Left ventricle myocardium inferior (tissue), 1 donor: ENCODE results near the gene MAGEA8. TPM values are rescaled to one million over a fixed set of nuclear protein-coding genes. Genes with fewer than 3 reads are reported as not detected.
"Not testable (repeated sequence)": the region's sequence is repeated elsewhere in the genome, so short reads cannot be mapped to it uniquely, and the experiment has no call there.

Source experiments
- DNase-seq: peaks from one replicate; pipeline ENCODE4 v3.0.0-alpha.2; 2020
- H3K27ac ChIP-seq: fragments of 200-600 bp; replicated peaks from 2 replicates; pipeline ENCODE4 v1.8.0; 2021
- H3K27me3 ChIP-seq: fragments of 200-600 bp; 2 replicates; pipeline ENCODE4 v1.8.0; 2021; ENCODE audit warnings: low read depth
- H3K36me3 ChIP-seq: fragments of 200-600 bp; 2 replicates; pipeline ENCODE4 v1.8.0; 2021
- H3K4me1 ChIP-seq: fragments of 200-600 bp; 2 replicates; pipeline ENCODE4 v1.8.0; 2021
- H3K4me3 ChIP-seq: fragments of 200-600 bp; 2 replicates; pipeline ENCODE4 v1.8.0; 2021; ENCODE audit warnings: mild to moderate bottlenecking, moderate library complexity
- H3K9me3 ChIP-seq: fragments of 200-600 bp; replicated peaks from 2 replicates; pipeline ENCODE4 v1.8.0; 2021
- intact Hi-C: fragments of 100-400 bp; cut with micrococcal nuclease; formaldehyde crosslinking; loops from one replicate; pipeline ENCODE4 v1.11.0; 2022
- total RNA-seq: library from RNA; stranded (reverse); fragmentation: NEBNext Ultra II Directional; extraction: Animal tissue kit (Norgen Biotek cat#: 25700); gene quantifications from one replicate; pipeline ENCODE4 v1.2.1, GENCODE V29; 2021
- TF ChIP-seq, protein P1 (sequence below): fragments of 200-600 bp; IDR thresholded peaks from 2 replicates; pipeline ENCODE4 v1.8.0; 2021; ENCODE audit warnings: antibody characterized with exemption, mild to moderate bottlenecking, borderline replicate concordance
- donor health status: DM: no; HTN: yes; CAD: no; lungs with severe emphysema.

The MAGEA8 gene
- total RNA-seq, 1 donor from 2014 or later = not detected

DNA sequence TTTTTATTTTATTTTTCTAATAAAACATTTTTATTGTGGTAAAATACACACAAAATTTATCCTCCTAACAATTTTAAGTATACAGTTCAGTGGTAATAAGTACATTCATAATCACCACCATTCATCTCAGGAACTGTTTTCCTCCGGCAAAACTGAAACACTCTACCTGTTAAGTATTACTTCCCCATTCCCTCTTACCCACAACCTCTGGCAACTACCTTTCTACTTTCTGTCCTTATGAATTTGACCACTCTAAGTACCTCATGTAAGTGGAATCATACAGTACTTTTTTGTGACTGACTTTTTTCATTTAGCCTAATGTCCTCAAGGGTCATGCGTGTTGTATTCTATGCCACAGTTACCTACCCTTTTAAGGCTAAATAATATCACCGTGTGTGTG lies 27.3 kb downstream of the MAGEA8 start:
- DNase-seq = no peak
- TF ChIP-seq, protein P1, sequence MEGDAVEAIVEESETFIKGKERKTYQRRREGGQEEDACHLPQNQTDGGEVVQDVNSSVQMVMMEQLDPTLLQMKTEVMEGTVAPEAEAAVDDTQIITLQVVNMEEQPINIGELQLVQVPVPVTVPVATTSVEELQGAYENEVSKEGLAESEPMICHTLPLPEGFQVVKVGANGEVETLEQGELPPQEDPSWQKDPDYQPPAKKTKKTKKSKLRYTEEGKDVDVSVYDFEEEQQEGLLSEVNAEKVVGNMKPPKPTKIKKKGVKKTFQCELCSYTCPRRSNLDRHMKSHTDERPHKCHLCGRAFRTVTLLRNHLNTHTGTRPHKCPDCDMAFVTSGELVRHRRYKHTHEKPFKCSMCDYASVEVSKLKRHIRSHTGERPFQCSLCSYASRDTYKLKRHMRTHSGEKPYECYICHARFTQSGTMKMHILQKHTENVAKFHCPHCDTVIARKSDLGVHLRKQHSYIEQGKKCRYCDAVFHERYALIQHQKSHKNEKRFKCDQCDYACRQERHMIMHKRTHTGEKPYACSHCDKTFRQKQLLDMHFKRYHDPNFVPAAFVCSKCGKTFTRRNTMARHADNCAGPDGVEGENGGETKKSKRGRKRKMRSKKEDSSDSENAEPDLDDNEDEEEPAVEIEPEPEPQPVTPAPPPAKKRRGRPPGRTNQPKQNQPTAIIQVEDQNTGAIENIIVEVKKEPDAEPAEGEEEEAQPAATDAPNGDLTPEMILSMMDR = no peak
- Histone ChIP-seq H3K4me1 (no peaks in the 10 kb centered on the region), H3K27ac (no peak overlapping the region), H3K9me3 (peaks cover 7% of the 10 kb centered on the region), H3K36me3 (no peaks in the 10 kb centered on the region), H3K4me3 (no peak overlapping the region), H3K27me3 (no peaks in the 10 kb centered on the region)
- intact Hi-C loops = no loop called here

DNA sequence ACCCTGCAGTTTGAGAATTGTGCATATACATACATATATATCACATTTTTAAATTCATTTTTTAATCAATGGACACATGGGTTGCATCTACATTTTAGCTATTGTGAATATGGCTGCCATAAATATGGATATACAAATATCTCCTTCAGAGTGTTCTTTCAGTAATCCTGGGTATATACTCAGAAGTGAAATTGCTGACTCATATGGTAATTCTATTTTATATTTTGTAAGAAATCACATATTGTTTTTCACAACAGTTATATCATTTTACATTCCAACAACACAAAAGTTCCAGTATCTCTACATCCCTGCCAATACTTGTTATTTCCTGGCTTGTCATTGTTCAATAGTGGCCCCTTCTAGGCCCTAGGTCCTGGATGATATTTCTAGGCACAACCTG lies 27.7 kb downstream of the MAGEA8 start:
- no peak for DNase-seq
- H3K27me3 ChIP-seq = no peaks in the 10 kb centered on the region
- intact Hi-C loops = no loop called here
- H3K4me1 ChIP-seq = no peaks in the 10 kb centered on the region
- TF ChIP-seq, protein P1 = no peak
- H3K27ac ChIP-seq = no peak overlapping the region
- no peaks in the 10 kb centered on the region for H3K36me3 ChIP-seq
- no peak overlapping the region for H3K4me3 ChIP-seq
- H3K9me3 ChIP-seq = peaks cover 7% of the 10 kb centered on the region

DNA sequence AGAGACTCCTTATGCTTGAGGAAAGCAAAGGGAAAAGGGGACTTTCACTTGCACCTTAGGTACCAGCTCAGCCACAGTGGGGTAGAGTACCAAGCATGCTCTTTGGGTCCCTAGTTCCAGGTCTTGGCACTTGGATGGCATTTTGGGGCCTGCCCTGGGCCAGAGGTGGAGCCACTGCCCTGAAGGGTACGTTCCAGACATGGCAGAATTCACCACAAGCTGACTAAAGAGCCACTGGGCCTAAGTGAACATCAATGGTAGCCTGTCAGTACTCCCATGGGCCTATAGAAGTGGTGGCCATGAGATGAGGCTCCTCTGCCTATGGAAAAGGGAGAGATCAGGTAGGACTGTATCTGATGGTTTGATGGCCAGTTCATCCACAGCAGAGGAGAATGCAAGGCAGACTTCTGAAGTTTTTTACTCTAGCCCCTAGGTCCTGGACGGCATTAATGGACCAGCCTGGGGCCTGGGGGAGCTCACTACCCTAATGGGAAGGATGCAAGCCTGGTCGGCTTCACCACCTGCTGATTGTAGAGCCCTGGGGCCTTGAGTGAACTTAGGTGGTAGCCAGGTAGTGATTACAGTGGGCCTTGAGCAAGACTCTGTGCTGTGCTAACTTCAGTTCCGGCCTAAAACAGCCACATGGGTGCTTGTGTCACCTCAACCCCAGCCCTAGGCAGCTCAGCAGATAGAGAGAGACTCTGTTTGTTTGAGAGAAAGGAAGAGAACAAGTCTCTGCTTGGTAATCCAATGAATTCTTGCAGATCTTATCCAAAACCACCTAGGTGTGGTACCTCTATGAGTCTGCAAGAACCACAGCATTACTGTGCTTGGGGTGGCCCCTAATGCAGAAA lies 28.6 kb downstream of the MAGEA8 start:
- Histone ChIP-seq H3K9me3 (peaks cover 7% of the 10 kb centered on the region), H3K4me3 (no peak overlapping the region), H3K27me3 (no peaks in the 10 kb centered on the region), H3K4me1 (no peaks in the 10 kb centered on the region), H3K27ac (no peak overlapping the region), H3K36me3 (no peaks in the 10 kb centered on the region)
- DNase-seq = no peak
- intact Hi-C loops = no loop called here
- TF ChIP-seq, protein P1 = no peak

DNA sequence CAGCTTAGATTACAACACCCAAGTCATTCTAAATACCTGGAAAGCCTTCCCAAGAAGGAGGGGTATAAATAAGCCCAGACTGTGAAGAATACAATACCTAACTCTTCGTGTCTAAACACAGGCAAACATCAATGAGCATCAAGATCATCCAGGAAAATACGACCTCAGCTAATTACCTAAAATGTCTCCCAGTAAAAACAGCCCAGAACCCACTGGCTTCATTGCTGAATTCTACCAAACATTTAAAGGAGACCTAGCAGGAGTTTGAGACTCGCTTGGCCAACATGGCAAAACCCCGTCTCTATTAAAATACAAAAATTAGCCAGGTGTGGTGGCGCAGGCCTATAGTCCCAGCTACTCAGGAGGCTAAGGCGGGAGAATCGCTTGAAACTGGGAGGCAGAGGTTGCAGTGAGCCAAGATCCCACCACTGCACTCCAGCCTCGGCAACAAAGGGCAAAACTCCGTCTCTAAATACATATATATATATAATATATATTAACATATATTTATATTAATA lies 29.3 kb downstream of the MAGEA8 start:
- no peak overlapping the region for H3K4me3 ChIP-seq
- H3K9me3 ChIP-seq = peaks cover 7% of the 10 kb centered on the region
- intact Hi-C loops = no loop called here
- H3K36me3 ChIP-seq = no peaks in the 10 kb centered on the region
- H3K27me3 ChIP-seq = no peaks in the 10 kb centered on the region
- no peaks in the 10 kb centered on the region for H3K4me1 ChIP-seq
- TF ChIP-seq, protein P1 = no peak
- no peak for DNase-seq
- H3K27ac ChIP-seq = no peak overlapping the region

DNA sequence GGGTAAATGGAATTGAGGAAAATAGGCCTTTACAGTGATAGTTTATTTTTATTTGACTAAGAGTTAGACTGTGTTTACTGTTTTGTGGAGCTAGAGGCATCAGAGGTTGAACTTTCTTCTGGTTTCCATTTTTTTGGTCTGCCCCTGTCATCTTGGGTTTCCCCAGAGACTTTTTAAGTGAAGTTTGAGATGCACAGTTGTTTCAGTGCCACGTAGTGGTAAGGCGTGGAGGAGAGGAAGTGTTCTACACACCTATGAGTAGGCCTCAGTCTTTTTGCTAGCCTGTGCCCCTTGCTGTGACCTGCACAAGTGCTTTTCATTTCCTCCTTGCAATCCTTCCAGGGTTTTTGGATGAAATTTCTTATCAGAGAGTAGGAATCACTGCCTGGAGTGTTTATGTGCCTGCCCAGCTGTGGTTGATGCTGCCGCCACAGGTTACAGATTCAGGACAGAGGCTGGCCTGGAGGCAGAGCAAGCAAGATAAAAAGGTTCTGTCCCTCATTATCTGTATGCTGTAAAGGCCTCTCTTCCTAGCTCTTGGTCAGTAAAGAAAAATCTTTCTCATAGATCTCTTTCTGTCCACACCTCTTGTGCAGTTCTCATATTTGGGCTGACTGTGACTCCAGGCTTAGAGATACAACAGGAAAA lies 35.9 kb downstream of the MAGEA8 start:
- Histone ChIP-seq H3K36me3 (no peaks in the 10 kb centered on the region), H3K27me3 (no peaks in the 10 kb centered on the region), H3K4me1 (no peaks in the 10 kb centered on the region), H3K27ac (no peak overlapping the region), H3K9me3 (peaks cover 7% of the 10 kb centered on the region), H3K4me3 (no peak overlapping the region)
- TF ChIP-seq, protein P1 = no peak
- intact Hi-C loops = no loop called here
- DNase-seq = no peak

- H3K27ac ChIP-seq, DNase-seq, H3K9me3 ChIP-seq, intact Hi-C loops, H3K4me3 ChIP-seq, H3K27me3 ChIP-seq, H3K36me3 ChIP-seq, H3K4me1 ChIP-seq: not testable (repeated sequence)
These were observed 42.9 kb downstream of the MAGEA8 start for GRCh38 chrX:149923836-149924235.

DNA sequence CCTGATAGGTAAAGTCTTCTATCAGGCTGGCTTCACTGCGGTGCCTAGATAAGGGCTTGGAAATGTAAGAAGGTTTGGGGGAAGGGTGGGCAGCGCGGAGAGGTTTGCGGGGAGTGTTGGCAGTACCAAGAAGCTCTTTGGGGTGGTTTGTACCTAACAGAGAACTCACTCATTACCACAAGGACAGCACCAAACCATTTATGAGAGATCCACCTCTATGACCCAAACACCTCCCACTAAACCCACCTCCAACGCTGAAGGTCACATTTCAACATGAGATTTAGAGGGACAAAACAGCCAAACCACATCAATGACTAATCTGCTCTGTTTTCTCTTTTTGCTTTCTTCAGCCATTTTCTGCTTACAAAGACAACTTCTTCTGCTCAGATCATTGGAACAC lies 43.5 kb downstream of the MAGEA8 start:
- intact Hi-C loops, DNase-seq, H3K4me3 ChIP-seq, H3K27ac ChIP-seq, H3K9me3 ChIP-seq, H3K27me3 ChIP-seq, H3K36me3 ChIP-seq, H3K4me1 ChIP-seq: not testable (repeated sequence)

DNA sequence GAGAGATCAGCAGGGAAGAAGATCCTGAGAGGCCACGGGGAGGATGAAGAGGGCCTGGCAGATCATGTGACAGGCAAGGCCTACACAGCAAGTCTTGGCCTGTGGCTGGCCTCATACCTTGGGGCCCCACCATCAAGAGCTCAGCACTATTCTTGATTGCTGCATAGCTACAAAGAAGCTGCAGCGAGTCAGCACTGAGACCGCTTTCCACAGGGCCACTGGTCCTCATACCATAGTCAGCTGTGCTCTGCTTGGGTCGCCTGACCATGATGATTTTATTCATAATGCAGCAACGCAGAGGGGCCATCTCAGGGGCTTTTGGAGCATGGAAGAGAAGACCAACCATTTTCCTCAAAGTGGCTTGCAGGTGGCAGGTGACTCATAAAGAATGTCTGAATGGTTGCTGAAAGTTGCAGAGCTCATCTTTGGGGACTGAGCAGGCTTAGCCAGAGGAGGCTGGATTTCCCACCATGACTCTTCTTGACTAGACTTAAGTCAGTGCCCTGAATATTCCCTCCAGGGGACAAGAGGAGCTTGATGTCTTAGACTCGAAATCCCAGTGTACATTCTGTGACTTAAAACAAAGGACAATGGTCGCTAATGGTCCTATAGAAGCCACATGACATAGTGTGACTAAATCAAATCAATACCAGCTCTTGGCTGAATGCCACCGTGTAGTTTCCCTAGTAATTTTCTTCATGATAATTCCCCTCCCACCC lies 46.4 kb downstream of the MAGEA8 start:
- H3K4me1 ChIP-seq, H3K27me3 ChIP-seq, intact Hi-C loops, H3K4me3 ChIP-seq, H3K36me3 ChIP-seq, H3K9me3 ChIP-seq, DNase-seq, H3K27ac ChIP-seq: not testable (repeated sequence)
